Measurements from ENCODE around the gene C4orf50.

C4orf50 gene

GRCh38 chr4:5917672-5918071 lies 100.6 kb downstream of the C4orf50 start:
- TF ChIP-seq ARNTL (CRISPR knock-in tag; IDR thresholded peaks at IDR 0.05; ENCODE audit: borderline replicate concordance, low read depth): no peak
- no peak for TF ChIP-seq ZFP3 (CRISPR knock-in tag; IDR thresholded peaks at IDR 0.05)
- TF ChIP-seq ESRRG (CRISPR knock-in tag; IDR thresholded peaks at IDR 0.05): no peak
- TF ChIP-seq BACH2 (CRISPR knock-in tag; IDR thresholded peaks at IDR 0.05; ENCODE audit: borderline replicate concordance): no peak
- TF ChIP-seq TSHZ2 (CRISPR knock-in tag; IDR thresholded peaks at IDR 0.05): no peak
- TF ChIP-seq GLIS3 (CRISPR knock-in tag; IDR thresholded peaks at IDR 0.05): no peak
- TF ChIP-seq CREB5 (CRISPR knock-in tag; IDR thresholded peaks at IDR 0.05; ENCODE audit: low read depth): no peak
- TF ChIP-seq TCF4 (CRISPR knock-in tag; IDR thresholded peaks at IDR 0.05; ENCODE audit: borderline replicate concordance): no peak
- TF ChIP-seq SNAI2 (CRISPR knock-in tag; IDR thresholded peaks at IDR 0.05): no peak
- no peak for TF ChIP-seq CSRNP3 (CRISPR knock-in tag; IDR thresholded peaks at IDR 0.05)
- no peak for TF ChIP-seq TOX (CRISPR knock-in tag; IDR thresholded peaks at IDR 0.05; ENCODE audit: borderline replicate concordance)
- no peak for TF ChIP-seq ZNF70 (CRISPR knock-in tag; IDR thresholded peaks at IDR 0.05)
- TF ChIP-seq PATZ1 (CRISPR knock-in tag; IDR thresholded peaks at IDR 0.05; ENCODE audit: borderline replicate concordance): no peak
- TF ChIP-seq ISL1 (CRISPR knock-in tag; IDR thresholded peaks at IDR 0.05): no peak
- TF ChIP-seq OSR1 (CRISPR knock-in tag; IDR thresholded peaks at IDR 0.05): no peak
- no peak for TF ChIP-seq CSDC2 (CRISPR knock-in tag; IDR thresholded peaks at IDR 0.05)
- TF ChIP-seq PPARA (CRISPR knock-in tag; IDR thresholded peaks at IDR 0.05; ENCODE audit: borderline replicate concordance): no peak
- TF ChIP-seq POU6F1 (CRISPR knock-in tag; IDR thresholded peaks at IDR 0.05; ENCODE audit: borderline replicate concordance, low read depth): no peak
- ATAC-seq: no peak

GRCh38 chr4:5916229-5916628 lies 102.0 kb downstream of the C4orf50 start:
- ATAC-seq: no peak
- no peak for TF ChIP-seq ARNTL (CRISPR knock-in tag; IDR thresholded peaks at IDR 0.05; ENCODE audit: borderline replicate concordance, low read depth)
- TF ChIP-seq CSDC2 (CRISPR knock-in tag; IDR thresholded peaks at IDR 0.05): no peak
- TF ChIP-seq OSR1 (CRISPR knock-in tag; IDR thresholded peaks at IDR 0.05): no peak
- no peak for TF ChIP-seq CSRNP3 (CRISPR knock-in tag; IDR thresholded peaks at IDR 0.05)
- TF ChIP-seq ZNF565 (CRISPR knock-in tag; conservative IDR thresholded peaks at IDR 0.05; ENCODE audit: low read depth): no peak

- no peak for ATAC-seq
- TF ChIP-seq PATZ1 (CRISPR knock-in tag; IDR thresholded peaks at IDR 0.05; ENCODE audit: borderline replicate concordance) (no peak), ZNF70 (CRISPR knock-in tag; IDR thresholded peaks at IDR 0.05) (no peak), RARB (CRISPR knock-in tag; IDR thresholded peaks at IDR 0.05) (no peak), TOX (CRISPR knock-in tag; IDR thresholded peaks at IDR 0.05; ENCODE audit: borderline replicate concordance) (no peak), ARNTL (CRISPR knock-in tag; IDR thresholded peaks at IDR 0.05; ENCODE audit: borderline replicate concordance, low read depth) (no peak), PPARA (CRISPR knock-in tag; IDR thresholded peaks at IDR 0.05; ENCODE audit: borderline replicate concordance) (no peak), CSDC2 (CRISPR knock-in tag; IDR thresholded peaks at IDR 0.05) (no peak), ZNF8 (CRISPR knock-in tag; IDR thresholded peaks at IDR 0.05) (no peak), CSRNP3 (CRISPR knock-in tag; IDR thresholded peaks at IDR 0.05) (no peak), CREB5 (CRISPR knock-in tag; IDR thresholded peaks at IDR 0.05; ENCODE audit: low read depth) (no peak), SNAI2 (CRISPR knock-in tag; IDR thresholded peaks at IDR 0.05) (no peak), BACH2 (CRISPR knock-in tag; IDR thresholded peaks at IDR 0.05; ENCODE audit: borderline replicate concordance) (no peak)
Observed at GRCh38 chr4:5913454-5913853, 104.8 kb downstream of the C4orf50 start.

Measured in SK-N-SH treated with all-trans-retinoic acid at 6 μM for 48 hours (cell line).